ENCODE results near the gene ALG11. TPM values are rescaled to one million over a fixed set of nuclear protein-coding genes. Genes with fewer than 3 reads are reported as not detected.
"Not testable (repeated sequence)": the region's sequence is repeated elsewhere in the genome, so short reads cannot be mapped to it uniquely, and the experiment has no call there.

ALG11 gene
- total and polyA plus RNA-seq, 4 donors = 7.1 to 32.5 (median 18.7) TPM

DNA sequence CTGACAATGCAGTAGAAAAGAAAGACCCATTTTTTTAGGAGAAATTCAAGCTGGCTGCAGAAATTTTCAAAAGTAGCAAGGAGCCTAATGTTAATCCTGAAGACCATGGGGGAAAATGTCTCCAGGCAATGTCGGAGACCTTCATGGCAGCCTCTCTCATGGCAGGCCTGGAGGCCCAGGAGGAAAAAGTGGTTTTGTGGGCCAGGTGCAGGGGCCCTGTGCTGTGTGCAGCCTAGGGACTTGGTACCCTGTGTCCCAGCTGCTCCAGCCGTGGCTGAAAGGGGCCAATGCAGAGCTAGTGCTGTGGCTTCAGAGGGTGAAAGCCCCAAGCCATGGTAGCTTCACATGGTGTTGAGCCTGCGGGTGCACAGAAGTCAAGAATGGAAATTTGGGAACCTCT lies 4.1 kb downstream of the ALG11 start:
- peaks cover 0 to 1% of the 10 kb centered on the region in 2 donors for H3K4me1 ChIP-seq (ENCODE audit: control insufficient read depth in 1 of 2, insufficient read depth in 2 of 2, low read length in 2 of 2)
- intact Hi-C loops (cut with DNase I) = loop anchor here in 1 of 2 donors (10.0 kb wide), 2 partner anchors 201 to 439 kb away; partner anchors contain the start of genes CKAP2 and VPS36
- no peaks in the 10 kb centered on the region for H3K27me3 ChIP-seq (ENCODE audit: control insufficient read depth in 1 of 2, insufficient read depth in 2 of 2, low read length in 1 of 2)
- no peak overlapping the region for H3K4me3 ChIP-seq (ENCODE audit: low read length in 2 of 2)
- no peak for DNase-seq
- 94 to 96% methylated on average over 3 of the region's 3 CpGs for WGBS, 2 donors
- H3K36me3 ChIP-seq (ENCODE audit: control insufficient read depth in 1 of 2, insufficient read depth in 2 of 2, low read length in 1 of 2) = peaks cover 1 to 7% of the 10 kb centered on the region in 2 donors
- H3K27ac ChIP-seq (ENCODE audit: low read depth in 1 of 2, low read length in 2 of 2) = no peak overlapping the region
- no peak for ATAC-seq (ENCODE audit: low FRiP score)
- H3K9me3 ChIP-seq (ENCODE audit: control insufficient read depth, low read length) = no peaks in the 10 kb centered on the region

- intact Hi-C loops (cut with DNase I) = no loop called here
- ATAC-seq (ENCODE audit: low FRiP score) (no peak), DNase-seq (no peak)
- Histone ChIP-seq H3K4me1 (ENCODE audit: control insufficient read depth in 1 of 2, insufficient read depth in 2 of 2, low read length in 2 of 2) (peaks cover under 1 to 1% of the 10 kb centered on the region in 2 donors), H3K27ac (ENCODE audit: low read depth in 1 of 2, low read length in 2 of 2) (no peak overlapping the region), H3K36me3 (ENCODE audit: control insufficient read depth in 1 of 2, insufficient read depth in 2 of 2, low read length in 1 of 2) (peaks cover 1 to 9% of the 10 kb centered on the region in 2 donors), H3K4me3 (ENCODE audit: low read length in 2 of 2) (no peak overlapping the region), H3K27me3 (ENCODE audit: control insufficient read depth in 1 of 2, insufficient read depth in 2 of 2, low read length in 1 of 2) (no peaks in the 10 kb centered on the region), H3K9me3 (ENCODE audit: control insufficient read depth, low read length) (no peaks in the 10 kb centered on the region)
- 93% methylated on average over 3 of the region's 3 CpGs for WGBS, 2 donors
These were observed 8.0 kb downstream of the ALG11 start for GRCh38 chr13:52020191-52020590.

DNA sequence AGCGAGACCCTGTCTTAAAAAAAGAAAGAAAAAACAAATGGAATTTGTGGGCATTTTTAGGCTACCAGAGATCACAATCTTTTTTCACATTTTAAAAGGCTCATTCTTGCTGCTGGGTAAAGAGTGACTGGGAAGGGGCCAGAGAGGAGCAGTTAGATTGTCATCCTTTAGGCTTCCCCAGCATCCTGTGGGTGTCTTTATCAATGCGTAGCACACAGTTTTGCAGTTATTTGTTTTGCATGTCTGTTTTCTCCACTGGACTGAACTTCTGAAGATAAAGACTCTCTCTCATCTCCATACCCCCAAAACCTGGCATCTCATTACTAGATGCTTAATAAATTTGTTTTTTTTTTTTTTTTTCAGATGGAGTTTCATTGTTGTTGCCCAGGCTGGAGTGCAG lies 10.2 kb downstream of the ALG11 start:
- Histone ChIP-seq H3K4me1 (ENCODE audit: control insufficient read depth in 1 of 2, insufficient read depth in 2 of 2, low read length in 2 of 2) (peaks cover 1 to 2% of the 10 kb centered on the region in 2 donors), H3K36me3 (ENCODE audit: control insufficient read depth in 1 of 2, insufficient read depth in 2 of 2, low read length in 1 of 2) (peaks cover 3 to 9% of the 10 kb centered on the region in 2 donors), H3K27ac (ENCODE audit: low read depth in 1 of 2, low read length in 2 of 2) (no peak overlapping the region), H3K4me3 (ENCODE audit: low read length in 2 of 2) (no peak overlapping the region), H3K9me3 (ENCODE audit: control insufficient read depth, low read length) (peaks cover 3% of the 10 kb centered on the region), H3K27me3 (ENCODE audit: control insufficient read depth in 1 of 2, insufficient read depth in 2 of 2, low read length in 1 of 2) (no peaks in the 10 kb centered on the region)
- ATAC-seq (ENCODE audit: low FRiP score) (no peak), DNase-seq (no peak)
- intact Hi-C loops (cut with DNase I) = no loop called here
- WGBS, 2 donors = 98 to 99% methylated on average over 2 of the region's 2 CpGs

DNA sequence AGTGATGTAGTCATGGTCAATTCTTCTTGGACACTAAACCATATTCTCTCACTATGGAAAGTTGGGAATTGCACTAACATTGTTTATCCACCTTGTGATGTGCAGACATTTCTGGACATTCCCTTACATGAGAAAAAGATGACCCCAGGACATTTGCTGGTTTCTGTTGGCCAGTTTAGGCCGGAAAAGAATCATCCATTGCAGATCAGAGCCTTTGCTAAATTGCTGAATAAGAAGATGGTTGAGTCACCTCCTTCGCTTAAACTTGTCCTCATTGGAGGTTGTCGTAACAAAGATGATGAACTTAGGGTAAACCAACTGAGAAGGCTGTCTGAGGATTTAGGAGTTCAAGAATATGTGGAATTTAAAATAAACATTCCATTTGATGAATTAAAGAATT lies 12.3 kb downstream of the ALG11 start, which contains the start of gene UTP14C:
Gene UTP14C (plus strand): TSS at position 211 of the 400 bp plus-strand sequence. CDS start 4,114 bp downstream, outside the sequence.
- intact Hi-C loops (cut with DNase I) = no loop called here
- Histone ChIP-seq H3K4me1 (ENCODE audit: control insufficient read depth in 1 of 2, insufficient read depth in 2 of 2, low read length in 2 of 2) (peaks cover 0 to 2% of the 10 kb centered on the region in 2 donors), H3K9me3 (ENCODE audit: control insufficient read depth, low read length) (peaks cover 3% of the 10 kb centered on the region), H3K27ac (ENCODE audit: low read depth in 1 of 2, low read length in 2 of 2) (no peak within 1 kb of the TSS), H3K4me3 (ENCODE audit: low read length in 2 of 2) (no peak within 1 kb of the TSS), H3K27me3 (ENCODE audit: control insufficient read depth in 1 of 2, insufficient read depth in 2 of 2, low read length in 1 of 2) (no peaks in the 10 kb centered on the region), H3K36me3 (ENCODE audit: control insufficient read depth in 1 of 2, insufficient read depth in 2 of 2, low read length in 1 of 2) (peaks cover 7 to 9% of the 10 kb centered on the region in 2 donors)
- no peak for DNase-seq
- WGBS, 2 donors = 98% methylated on average over 3 of the region's 3 CpGs
- ATAC-seq (ENCODE audit: low FRiP score) = no peak

GRCh38 chr13:52025475-52026245 lies 13.5 kb downstream of the ALG11 start:
- ATAC-seq (ENCODE audit: low FRiP score) = peak; percentile 19
- Histone ChIP-seq H3K27ac (ENCODE audit: low read depth in 1 of 2, low read length in 2 of 2) (no peak overlapping the region), H3K9me3 (ENCODE audit: control insufficient read depth, low read length) (peaks cover 5% of the 10 kb centered on the region), H3K27me3 (ENCODE audit: control insufficient read depth in 1 of 2, insufficient read depth in 2 of 2, low read length in 1 of 2) (no peaks in the 10 kb centered on the region), H3K36me3 (ENCODE audit: control insufficient read depth in 1 of 2, insufficient read depth in 2 of 2, low read length in 1 of 2) (peaks cover 3 to 7% of the 10 kb centered on the region in 2 donors), H3K4me3 (ENCODE audit: low read length in 2 of 2) (no peak overlapping the region), H3K4me1 (ENCODE audit: control insufficient read depth in 1 of 2, insufficient read depth in 2 of 2, low read length in 2 of 2) (peaks cover 0 to 2% of the 10 kb centered on the region in 2 donors)
- DNase-seq = no peak
- intact Hi-C loops (cut with DNase I) = no loop called here
- WGBS, 2 donors = 96 to 97% methylated on average over 8 of the region's 8 CpGs

GRCh38 chr13:52026246-52026626 lies 14.0 kb downstream of the ALG11 start:
- Histone ChIP-seq H3K36me3 (ENCODE audit: control insufficient read depth in 1 of 2, insufficient read depth in 2 of 2, low read length in 1 of 2) (peaks cover 2 to 6% of the 10 kb centered on the region in 2 donors), H3K4me3 (ENCODE audit: low read length in 2 of 2) (no peak overlapping the region), H3K27me3 (ENCODE audit: control insufficient read depth in 1 of 2, insufficient read depth in 2 of 2, low read length in 1 of 2) (no peaks in the 10 kb centered on the region), H3K27ac (ENCODE audit: low read depth in 1 of 2, low read length in 2 of 2) (no peak overlapping the region), H3K4me1 (ENCODE audit: control insufficient read depth in 1 of 2, insufficient read depth in 2 of 2, low read length in 2 of 2) (peaks cover 0 to 2% of the 10 kb centered on the region in 2 donors), H3K9me3 (ENCODE audit: control insufficient read depth, low read length) (peaks cover 5% of the 10 kb centered on the region)
- DNase-seq (no peak), ATAC-seq (ENCODE audit: low FRiP score) (no peak)
- intact Hi-C loops (cut with DNase I) = no loop called here
- 95 to 97% methylated on average over 3 of the region's 3 CpGs for WGBS, 2 donors

GRCh38 chr13:52027832-52028231 lies 15.6 kb downstream of the ALG11 start:
- ATAC-seq (ENCODE audit: low FRiP score) = no peak
- H3K4me3 ChIP-seq (ENCODE audit: low read length in 2 of 2) = no peak overlapping the region
- intact Hi-C loops (cut with DNase I) = no loop called here
- peaks cover 0 to 2% of the 10 kb centered on the region in 2 donors for H3K4me1 ChIP-seq (ENCODE audit: control insufficient read depth in 1 of 2, insufficient read depth in 2 of 2, low read length in 2 of 2)
- H3K27ac ChIP-seq (ENCODE audit: low read depth in 1 of 2, low read length in 2 of 2) = no peak overlapping the region
- WGBS, 2 donors = 98 to 100% methylated on average over 1 of the region's 1 CpG
- peaks cover 2 to 6% of the 10 kb centered on the region in 2 donors for H3K36me3 ChIP-seq (ENCODE audit: control insufficient read depth in 1 of 2, insufficient read depth in 2 of 2, low read length in 1 of 2)
- DNase-seq = no peak
- no peaks in the 10 kb centered on the region for H3K27me3 ChIP-seq (ENCODE audit: control insufficient read depth in 1 of 2, insufficient read depth in 2 of 2, low read length in 1 of 2)
- H3K9me3 ChIP-seq (ENCODE audit: control insufficient read depth, low read length) = peaks cover 5% of the 10 kb centered on the region

DNA sequence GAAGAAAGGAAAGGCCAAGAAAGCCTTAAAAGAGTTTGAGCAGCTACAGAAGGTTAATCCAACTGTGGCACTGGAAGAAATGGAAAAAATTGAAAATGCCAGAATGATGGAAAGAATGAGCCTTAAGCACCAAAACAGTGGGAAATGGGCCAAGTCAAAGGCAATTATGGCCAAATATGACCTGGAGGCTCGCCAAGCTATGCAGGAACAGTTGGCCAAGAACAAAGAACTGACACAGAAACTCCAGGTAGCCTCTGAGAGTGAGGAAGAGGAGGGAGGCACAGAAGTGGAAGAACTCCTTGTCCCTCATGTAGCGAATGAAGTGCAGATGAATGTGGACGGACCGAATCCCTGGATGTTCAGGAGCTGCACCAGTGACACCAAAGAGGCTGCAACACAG lies 17.4 kb downstream of the ALG11 start:
- intact Hi-C loops (cut with DNase I) = no loop called here
- no peaks in the 10 kb centered on the region for H3K27me3 ChIP-seq (ENCODE audit: control insufficient read depth in 1 of 2, insufficient read depth in 2 of 2, low read length in 1 of 2)
- DNase-seq (no peak), ATAC-seq (ENCODE audit: low FRiP score) (no peak)
- no peak overlapping the region for H3K27ac ChIP-seq (ENCODE audit: low read depth in 1 of 2, low read length in 2 of 2)
- peaks cover 0 to 2% of the 10 kb centered on the region in 2 donors for H3K4me1 ChIP-seq (ENCODE audit: control insufficient read depth in 1 of 2, insufficient read depth in 2 of 2, low read length in 2 of 2)
- 80 to 99% methylated on average over 4 of the region's 4 CpGs for WGBS, 2 donors
- H3K36me3 ChIP-seq (ENCODE audit: control insufficient read depth in 1 of 2, insufficient read depth in 2 of 2, low read length in 1 of 2) = peaks cover 0 to 6% of the 10 kb centered on the region in 2 donors
- H3K9me3 ChIP-seq (ENCODE audit: control insufficient read depth, low read length) = peaks cover 5% of the 10 kb centered on the region
- H3K4me3 ChIP-seq (ENCODE audit: low read length in 2 of 2) = no peak overlapping the region

DNA sequence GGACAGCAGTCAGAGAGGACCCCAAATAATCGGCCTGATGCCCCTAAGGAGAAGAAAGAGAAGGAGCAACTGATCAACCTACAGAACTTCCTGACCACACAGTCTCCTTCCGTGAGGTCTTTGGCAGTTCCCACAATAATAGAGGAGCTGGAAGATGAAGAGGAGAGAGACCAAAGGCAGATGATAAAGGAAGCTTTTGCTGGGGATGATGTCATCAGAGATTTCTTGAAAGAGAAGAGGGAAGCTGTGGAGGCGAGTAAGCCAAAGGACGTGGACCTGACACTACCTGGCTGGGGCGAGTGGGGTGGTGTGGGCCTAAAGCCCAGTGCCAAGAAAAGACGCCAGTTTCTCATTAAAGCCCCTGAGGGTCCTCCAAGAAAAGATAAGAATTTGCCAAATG lies 18.2 kb downstream of the ALG11 start:
- intact Hi-C loops (cut with DNase I) = not testable (repeated sequence)
- WGBS, 2 donors = 96% methylated on average over 6 of the region's 6 CpGs

More for the DNA sequence above, 18.2 kb downstream of the ALG11 start:
- ATAC-seq (ENCODE audit: low FRiP score); H3K4me1 ChIP-seq (ENCODE audit: control insufficient read depth in 1 of 2, insufficient read depth in 2 of 2, low read length in 2 of 2); H3K4me3 ChIP-seq (ENCODE audit: low read length in 2 of 2); H3K27ac ChIP-seq (ENCODE audit: low read depth in 1 of 2, low read length in 2 of 2); H3K27me3 ChIP-seq (ENCODE audit: control insufficient read depth in 1 of 2, insufficient read depth in 2 of 2, low read length in 1 of 2); H3K9me3 ChIP-seq (ENCODE audit: control insufficient read depth, low read length); DNase-seq; H3K36me3 ChIP-seq (ENCODE audit: control insufficient read depth in 1 of 2, insufficient read depth in 2 of 2, low read length in 1 of 2): not testable (repeated sequence)
